Prostate gland (tissue), 2 donors: ENCODE measurements around the gene PLAC1. TPM values are rescaled to one million over a fixed set of nuclear protein-coding genes. Genes with fewer than 3 reads are reported as not detected.

Experiments
- DNase-seq: peaks from one replicate; pipeline ENCODE4 v3.0.0-alpha.2; 2019; ENCODE audit warnings: low spot score
- H3K27ac ChIP-seq, 2 donors: fragments of 200-600 bp; sonication (generic); 2 replicates each; pipeline ENCODE4 v1.5.1; 2017 to 2019
- H3K27me3 ChIP-seq: fragments of 200-600 bp; sonication (generic); replicated peaks from 2 replicates; pipeline ENCODE4 v1.5.1; 2019; ENCODE audit not compliant: insufficient read depth
- H3K36me3 ChIP-seq, 2 donors: fragments of 200-600 bp; sonication (generic); 1 replicate in 1 of 2; 2 replicates in 1 of 2; pipeline versions ENCODE4 v1.5.1 to v1.8.1; 2017 to 2019
- H3K4me1 ChIP-seq: fragments of 200-600 bp; sonication (generic); replicated peaks from 2 replicates; pipeline ENCODE4 v1.5.1; 2019
- H3K4me3 ChIP-seq, 2 donors: fragments of 200-600 bp; sonication (generic); 2 replicates each; pipeline ENCODE4 v1.5.1; 2017 to 2019
- H3K9me3 ChIP-seq: fragments of 200-600 bp; sonication (generic); 2 replicates; pipeline ENCODE4 v1.5.1; 2017
- POLR2A ChIP-seq: fragments of 450-650 bp; IDR thresholded peaks from one replicate; pipeline ENCODE4 v1.6.1; 2016; ENCODE audit warnings: antibody characterized with exemption, mild to moderate bottlenecking
- POLR2AphosphoS5 ChIP-seq: sonication (generic); formaldehyde crosslinking; IDR thresholded peaks from one replicate; pipeline ENCODE4 v1.6.1; 2017; ENCODE audit warnings: antibody characterized with exemption
- WGBS: methylation state at CpG from one replicate; pipeline ENCODE4 v1.1.5; 2018; 5-methylcytosine and 5-hydroxymethylcytosine counted together
- intact Hi-C: fragments of 100-400 bp; cut with DNase I; formaldehyde crosslinking; loops from one replicate; pipeline ENCODE4 v1.14.2; 2022
- total RNA-seq, 2 donors: library from RNA; depleted of rRNA; stranded (reverse); fragments of >200 nt; gene quantifications; one replicate each; pipeline ENCODE4 v1.1.0, GENCODE V29; 2016
- TF ChIP-seq, protein P1 (sequence below), 4 experiments: fragments of 200-600 bp in 2 of 4; fragments of 450-650 bp in 2 of 4; sonication (generic) in 2 of 4; IDR thresholded peaks; 1 replicate in 3 of 4; 2 replicates in 1 of 4; pipeline ENCODE4 v1.5.1; 2016 to 2019; ENCODE audit warnings: antibody characterized with exemption in 4 of 4, mild to moderate bottlenecking in 2 of 4, moderate library complexity in 2 of 4

The PLAC1 gene
- total RNA-seq, 2 donors from 2014 or later = 1.5 TPM; not detected in 1

DNA sequence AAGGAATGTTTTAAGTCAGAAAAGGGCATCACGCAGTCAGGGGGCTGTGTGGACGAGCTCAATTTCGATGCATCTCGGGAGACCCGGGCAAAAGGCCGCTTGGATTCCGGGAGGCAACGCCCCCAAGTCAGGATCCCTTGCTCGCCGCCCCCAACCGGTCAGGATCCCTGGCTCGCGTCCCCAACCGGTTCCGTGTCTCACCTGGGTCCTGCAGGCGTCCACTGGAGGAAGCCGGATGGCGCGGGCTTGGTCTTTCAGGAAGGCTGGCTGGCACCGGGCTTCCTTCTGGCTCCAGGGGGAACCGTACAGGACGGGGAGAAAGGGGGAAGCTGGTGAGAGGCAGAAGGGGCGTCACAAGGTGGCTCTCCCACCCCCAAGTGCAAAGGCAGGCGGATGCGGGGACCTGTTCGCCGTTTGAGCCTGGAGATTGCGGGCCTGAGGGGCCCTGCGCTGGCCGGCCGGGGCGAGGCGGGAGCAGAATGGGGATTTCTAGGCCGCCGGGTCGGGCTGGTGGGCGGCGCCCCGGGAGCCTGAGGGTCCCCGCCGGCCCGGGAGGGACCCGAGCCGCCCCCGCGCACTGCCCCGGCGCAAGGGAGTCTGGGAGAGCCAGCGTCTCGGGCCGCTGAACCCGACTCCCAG is 113.6 kb downstream of the PLAC1 start:
- Histone ChIP-seq H3K27me3 (no peaks in the 10 kb centered on the region), H3K27ac (no peak overlapping the region), H3K4me3 (no peak overlapping the region)

DNA sequence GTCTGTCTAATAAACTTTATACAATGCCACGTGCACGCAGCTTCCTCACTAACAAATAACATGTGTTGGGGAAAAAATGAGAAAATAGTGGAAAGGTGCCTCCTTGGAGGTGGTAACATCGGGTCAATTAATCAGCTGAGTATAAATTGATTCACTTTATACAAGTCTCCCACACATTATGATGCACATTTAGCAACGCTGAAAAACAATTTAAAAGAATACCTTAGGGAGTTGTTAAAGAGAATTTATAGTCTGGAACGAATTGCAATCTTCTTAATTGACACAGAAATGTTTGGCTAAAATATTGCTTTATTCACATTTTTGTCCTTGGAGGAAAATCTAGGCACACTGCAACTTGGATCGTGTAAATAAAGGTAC is 114.1 kb downstream of the PLAC1 start:
- H3K4me3 ChIP-seq = no peak overlapping the region
- TF ChIP-seq POLR2A (no peak), POLR2AphosphoS5 (no peak)
- TF ChIP-seq, protein P1, sequence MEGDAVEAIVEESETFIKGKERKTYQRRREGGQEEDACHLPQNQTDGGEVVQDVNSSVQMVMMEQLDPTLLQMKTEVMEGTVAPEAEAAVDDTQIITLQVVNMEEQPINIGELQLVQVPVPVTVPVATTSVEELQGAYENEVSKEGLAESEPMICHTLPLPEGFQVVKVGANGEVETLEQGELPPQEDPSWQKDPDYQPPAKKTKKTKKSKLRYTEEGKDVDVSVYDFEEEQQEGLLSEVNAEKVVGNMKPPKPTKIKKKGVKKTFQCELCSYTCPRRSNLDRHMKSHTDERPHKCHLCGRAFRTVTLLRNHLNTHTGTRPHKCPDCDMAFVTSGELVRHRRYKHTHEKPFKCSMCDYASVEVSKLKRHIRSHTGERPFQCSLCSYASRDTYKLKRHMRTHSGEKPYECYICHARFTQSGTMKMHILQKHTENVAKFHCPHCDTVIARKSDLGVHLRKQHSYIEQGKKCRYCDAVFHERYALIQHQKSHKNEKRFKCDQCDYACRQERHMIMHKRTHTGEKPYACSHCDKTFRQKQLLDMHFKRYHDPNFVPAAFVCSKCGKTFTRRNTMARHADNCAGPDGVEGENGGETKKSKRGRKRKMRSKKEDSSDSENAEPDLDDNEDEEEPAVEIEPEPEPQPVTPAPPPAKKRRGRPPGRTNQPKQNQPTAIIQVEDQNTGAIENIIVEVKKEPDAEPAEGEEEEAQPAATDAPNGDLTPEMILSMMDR (IDR thresholded peaks at IDR 0.05) = no peak
- no peaks in the 10 kb centered on the region for H3K36me3 ChIP-seq
- intact Hi-C loops = no loop called here
- WGBS = 44% methylated on average over 6 of the region's 6 CpGs
- no peak overlapping the region for H3K27ac ChIP-seq
- no peaks in the 10 kb centered on the region for H3K9me3 ChIP-seq
- no peaks in the 10 kb centered on the region for H3K27me3 ChIP-seq
- no peak for DNase-seq
- no peaks in the 10 kb centered on the region for H3K4me1 ChIP-seq

More for the DNA sequence above, 113.6 kb downstream of the PLAC1 start:
- intact Hi-C loops = no loop called here
- H3K9me3 ChIP-seq = no peaks in the 10 kb centered on the region
- H3K4me1 ChIP-seq = no peaks in the 10 kb centered on the region
- no peak for TF ChIP-seq POLR2A
- TF ChIP-seq, protein P1 (IDR thresholded peaks at IDR 0.05) = no peak
- TF ChIP-seq POLR2AphosphoS5 = no peak
- DNase-seq = no peak
- WGBS = 6% methylated on average over 19 of the region's 52 CpGs
- H3K36me3 ChIP-seq = no peaks in the 10 kb centered on the region

DNA sequence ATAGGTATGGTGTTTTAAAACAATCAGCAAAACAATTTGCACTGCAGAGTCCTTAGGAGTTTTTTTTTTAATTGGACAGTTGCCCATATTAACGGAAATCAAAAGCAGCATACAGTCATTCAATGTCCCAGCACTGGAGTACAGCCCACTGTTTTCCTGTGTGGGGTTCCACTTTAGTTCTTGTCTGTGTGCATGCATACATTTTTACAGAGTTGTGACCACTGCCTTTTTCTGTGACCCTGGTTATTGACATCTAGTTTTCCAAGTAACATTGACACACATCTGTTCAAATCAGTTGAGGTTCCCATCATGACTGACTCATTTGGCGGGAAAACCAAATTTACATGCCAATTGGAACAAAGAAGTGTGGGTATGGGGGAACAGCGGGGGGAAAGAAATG is 115.0 kb downstream of the PLAC1 start:
- no peaks in the 10 kb centered on the region for H3K4me1 ChIP-seq
- no peaks in the 10 kb centered on the region for H3K9me3 ChIP-seq
- DNase-seq = no peak
- no peak for TF ChIP-seq POLR2AphosphoS5
- TF ChIP-seq, protein P1 (IDR thresholded peaks at IDR 0.05) = no peak
- no peak for TF ChIP-seq POLR2A
- H3K27me3 ChIP-seq = no peaks in the 10 kb centered on the region
- WGBS = 73% methylated on average over 3 of the region's 3 CpGs
- H3K36me3 ChIP-seq = no peaks in the 10 kb centered on the region
- no peak overlapping the region for H3K27ac ChIP-seq
- intact Hi-C loops = no loop called here
- H3K4me3 ChIP-seq = no peak overlapping the region

GRCh38 chrX:134542485-134542884 is 115.8 kb downstream of the PLAC1 start:
- no peak for TF ChIP-seq POLR2AphosphoS5
- TF ChIP-seq, protein P1 (IDR thresholded peaks at IDR 0.05) = no peak
- no peak for TF ChIP-seq POLR2A
- Histone ChIP-seq H3K4me3 (no peak overlapping the region), H3K9me3 (no peaks in the 10 kb centered on the region), H3K4me1 (no peaks in the 10 kb centered on the region), H3K27ac (no peak overlapping the region), H3K27me3 (no peaks in the 10 kb centered on the region), H3K36me3 (no peaks in the 10 kb centered on the region)
- no peak for DNase-seq
- intact Hi-C loops = no loop called here
- 30% methylated on average over 2 of the region's 2 CpGs for WGBS

GRCh38 chrX:134541906-134542305 is 116.4 kb downstream of the PLAC1 start:
- Histone ChIP-seq H3K4me3 (no peak overlapping the region), H3K9me3 (no peaks in the 10 kb centered on the region), H3K27me3 (no peaks in the 10 kb centered on the region), H3K36me3 (no peaks in the 10 kb centered on the region), H3K27ac (no peak overlapping the region), H3K4me1 (no peaks in the 10 kb centered on the region)
- intact Hi-C loops = no loop called here
- 93% methylated on average over 3 of the region's 3 CpGs for WGBS
- DNase-seq = no peak
- TF ChIP-seq, protein P1 (IDR thresholded peaks at IDR 0.05) = no peak
